ENCODE data around the gene PPM1A.
A peak's percentile ranks its signal among the peaks of the same experiment; 100 is the strongest.

The PPM1A gene

GRCh38 chr14:60225265-60225664 is 23.8 kb upstream of the PPM1A start:
- intact Hi-C loops (cut with DNase I), result no loop called here
- DNase-seq, result no peak

GRCh38 chr14:60226298-60226697 is 22.7 kb upstream of the PPM1A start:
- no peak for DNase-seq
- intact Hi-C loops (cut with DNase I), result no loop called here

- DNase-seq, result no peak
- intact Hi-C loops (cut with DNase I), result no loop called here
Observed at GRCh38 chr14:60227291-60227690, 21.7 kb upstream of the PPM1A start.

GRCh38 chr14:60229614-60230013 is 19.4 kb upstream of the PPM1A start:
- no peak for DNase-seq
- intact Hi-C loops (cut with DNase I), result no loop called here

GRCh38 chr14:60232185-60232584 is 16.8 kb upstream of the PPM1A start:
- intact Hi-C loops (cut with DNase I), result no loop called here
- no peak for DNase-seq

GRCh38 chr14:60233251-60233650 is 15.8 kb upstream of the PPM1A start:
- no peak for DNase-seq
- intact Hi-C loops (cut with DNase I), result no loop called here

GRCh38 chr14:60233891-60234290 is 15.1 kb upstream of the PPM1A start:
- no peak for DNase-seq
- intact Hi-C loops (cut with DNase I), result no loop called here

GRCh38 chr14:60235440-60235839 is 13.6 kb upstream of the PPM1A start:
- DNase-seq, result no peak
- intact Hi-C loops (cut with DNase I), result no loop called here

- DNase-seq, result no peak
- intact Hi-C loops (cut with DNase I), result no loop called here
Observed at GRCh38 chr14:60238955-60239354, 10.1 kb upstream of the PPM1A start.

- no peak for DNase-seq
- intact Hi-C loops (cut with DNase I), result no loop called here
Observed at GRCh38 chr14:60240139-60240856, 8.7 kb upstream of the PPM1A start.

- intact Hi-C loops (cut with DNase I), result no loop called here
Observed at GRCh38 chr14:60241091-60241490, 7.9 kb upstream of the PPM1A start.

GRCh38 chr14:60242429-60242828 is 6.6 kb upstream of the PPM1A start:
- intact Hi-C loops (cut with DNase I), result no loop called here
- no peak for DNase-seq

More at GRCh38 chr14:60241091-60241490, 7.9 kb upstream of the PPM1A start:
- DNase-seq, result no peak

- intact Hi-C loops (cut with DNase I), result loop anchor here (5.0 kb wide), 1 partner anchor 87 kb away; no protein-coding TSS in a partner anchor
- DNase-seq, result no peak
Observed at GRCh38 chr14:60245380-60246177, 3.4 kb upstream of the PPM1A start.

GRCh38 chr14:60247994-60248696 is 876 bp upstream of the PPM1A start:
- intact Hi-C loops (cut with DNase I), result loop anchor here (5.0 kb wide), 1 partner anchor 84 kb away; no protein-coding TSS in a partner anchor
- peak; percentile 86 to 99 (median 93) for DNase-seq

GRCh38 chr14:60249321-60250256 is 568 bp downstream of the PPM1A start:
- intact Hi-C loops (cut with DNase I), result loop anchor here (5.0 to 10.0 kb wide), 3 partner anchors 65 to 157 kb away; partner anchors contain the start of gene PCNX4
- peak; percentile 42 to 92 (median 50) for DNase-seq

- peak in 1 of 10 donors; percentile 33 for DNase-seq
- intact Hi-C loops (cut with DNase I), result loop anchor here (5.0 to 10.0 kb wide), 2 partner anchors 66 to 158 kb away; partner anchors contain the start of gene PCNX4
Observed at GRCh38 chr14:60250257-60251035, 1.4 kb downstream of the PPM1A start.

- intact Hi-C loops (cut with DNase I), result loop anchor here (5.0 to 10.0 kb wide), 2 partner anchors 67 to 160 kb away; partner anchors contain the start of gene PCNX4
- no peak for DNase-seq
Observed at GRCh38 chr14:60251877-60252276, 2.9 kb downstream of the PPM1A start.

- intact Hi-C loops (cut with DNase I), result loop anchor here (5.0 to 10.0 kb wide), 2 partner anchors 68 to 160 kb away; partner anchors contain the start of gene PCNX4
- DNase-seq, result no peak
Observed at GRCh38 chr14:60252630-60253029, 3.6 kb downstream of the PPM1A start.

- no peak for DNase-seq
- intact Hi-C loops (cut with DNase I), result loop anchor here (5.0 to 10.0 kb wide), 2 partner anchors 69 to 161 kb away; partner anchors contain the start of gene PCNX4
Observed at GRCh38 chr14:60253649-60254048, 4.6 kb downstream of the PPM1A start.

Measured in posterior cingulate gyrus (tissue), 11 donors.